Muscle of leg (tissue), 11 donors: ENCODE results near the gene CDH13. TPM values are rescaled to one million over a fixed set of nuclear protein-coding genes. Genes with fewer than 3 reads are reported as not detected.

Experiments used
- DNase-seq: peaks from one replicate; pipeline ENCODE4 v3.0.0; 2013
- H3K27ac ChIP-seq: one replicate; pipeline ENCODE4 v1.5.1; 2013; ENCODE audit warnings: mild to moderate bottlenecking, low read length, control low read depth
- H3K27me3 ChIP-seq: one replicate; pipeline ENCODE4 v1.6.1; 2013; ENCODE audit warnings: low read length; ENCODE audit not compliant: control insufficient read depth, insufficient read depth
- H3K36me3 ChIP-seq: one replicate; pipeline ENCODE4 v1.6.1; 2013; ENCODE audit warnings: low read length; ENCODE audit not compliant: control insufficient read depth, insufficient read depth
- H3K4me1 ChIP-seq: one replicate; pipeline ENCODE4 v1.6.1; 2013; ENCODE audit warnings: low read length; ENCODE audit not compliant: control insufficient read depth, insufficient read depth
- H3K4me3 ChIP-seq: one replicate; pipeline ENCODE4 v1.5.1; 2013; ENCODE audit warnings: low read length, control low read depth
- H3K9me3 ChIP-seq: replicated peaks from 2 replicates; pipeline ENCODE4 v1.6.1; 2013; ENCODE audit warnings: low read depth, low read length; ENCODE audit not compliant: control insufficient read depth
- WGBS: methylation state at CpG from one replicate; pipeline ENCODE4 v1.1.5; 2013; ENCODE audit warnings: missing lambda C conversion rate; ENCODE audit not compliant: insufficient coverage; 5-methylcytosine and 5-hydroxymethylcytosine counted together
- polyA plus RNA-seq, 8 donors: library from polyadenylated mRNA; unstranded; fragments of 120-200 nt; gene quantifications; one replicate each; pipeline versions ENCODE4 v1.2.1 to v1.2.3, GENCODE V29; 2013; ENCODE audit warnings: inconsistent platforms in 1 of 8, low replicate concordance in 1 of 8; ENCODE audit not compliant: insufficient read length in 8 of 8, insufficient read depth in 1 of 8
- total RNA-seq: library from RNA; stranded (reverse); fragments of 120-200 nt; gene quantifications from one replicate; pipeline ENCODE4 v1.2.4, GENCODE V29; 2013

Gene CDH13
- total and polyA plus RNA-seq, 9 donors = 30.5 to 55.7 (median 47.9) TPM

GRCh38 chr16:83615953-83616350 is 989.2 kb downstream of the CDH13 start:
- no peaks in the 10 kb centered on the region for H3K36me3 ChIP-seq
- DNase-seq = no peak
- no peaks in the 10 kb centered on the region for H3K9me3 ChIP-seq
- no peak overlapping the region for H3K4me3 ChIP-seq
- H3K4me1 ChIP-seq = peaks cover 5% of the 10 kb centered on the region
- WGBS = no CpG with 5 or more reads among the region's 8 CpGs
- no peak overlapping the region for H3K27ac ChIP-seq
- no peaks in the 10 kb centered on the region for H3K27me3 ChIP-seq

GRCh38 chr16:83619381-83620150 is 992.8 kb downstream of the CDH13 start:
- Histone ChIP-seq H3K27ac (no peak overlapping the region), H3K36me3 (no peaks in the 10 kb centered on the region), H3K4me1 (peaks cover 5% of the 10 kb centered on the region), H3K9me3 (no peaks in the 10 kb centered on the region), H3K27me3 (no peaks in the 10 kb centered on the region), H3K4me3 (no peak overlapping the region)
- 43% methylated on average over 9 of the region's 12 CpGs for WGBS
- peak; percentile 5 for DNase-seq

- no peaks in the 10 kb centered on the region for H3K36me3 ChIP-seq
- no peaks in the 10 kb centered on the region for H3K27me3 ChIP-seq
- DNase-seq = no peak
- no peak overlapping the region for H3K27ac ChIP-seq
- no CpG with 5 or more reads among the region's 7 CpGs for WGBS
- peaks cover 5% of the 10 kb centered on the region for H3K4me1 ChIP-seq
- H3K4me3 ChIP-seq = no peak overlapping the region
- H3K9me3 ChIP-seq = no peaks in the 10 kb centered on the region
Measured at GRCh38 chr16:83622010-83622409, 995.2 kb downstream of the CDH13 start.

- WGBS = 41% methylated on average over 16 of the region's 17 CpGs
Measured at GRCh38 chr16:83623091-83623730, 996.4 kb downstream of the CDH13 start.

GRCh38 chr16:83623892-83624291 is 997.1 kb downstream of the CDH13 start:
- Histone ChIP-seq H3K27ac (no peak overlapping the region), H3K4me1 (peaks cover 5% of the 10 kb centered on the region), H3K4me3 (no peak overlapping the region), H3K27me3 (no peaks in the 10 kb centered on the region), H3K9me3 (no peaks in the 10 kb centered on the region), H3K36me3 (no peaks in the 10 kb centered on the region)
- no peak for DNase-seq
- WGBS = 45% methylated on average over 6 of the region's 6 CpGs

More at GRCh38 chr16:83623091-83623730, 996.4 kb downstream of the CDH13 start:
- Histone ChIP-seq H3K36me3 (no peaks in the 10 kb centered on the region), H3K4me3 (no peak overlapping the region), H3K27me3 (no peaks in the 10 kb centered on the region), H3K4me1 (peaks cover 5% of the 10 kb centered on the region), H3K9me3 (no peaks in the 10 kb centered on the region), H3K27ac (no peak overlapping the region)
- no peak for DNase-seq

GRCh38 chr16:83624429-83625120 is 997.8 kb downstream of the CDH13 start:
- Histone ChIP-seq H3K27me3 (no peaks in the 10 kb centered on the region), H3K36me3 (no peaks in the 10 kb centered on the region), H3K27ac (no peak overlapping the region), H3K4me3 (no peak overlapping the region), H3K9me3 (no peaks in the 10 kb centered on the region), H3K4me1 (peaks cover 2% of the 10 kb centered on the region)
- 70% methylated on average over 3 of the region's 11 CpGs for WGBS
- no peak for DNase-seq

GRCh38 chr16:83626204-83626603 is 999.4 kb downstream of the CDH13 start:
- Histone ChIP-seq H3K27ac (no peak overlapping the region), H3K4me1 (no peaks in the 10 kb centered on the region), H3K9me3 (no peaks in the 10 kb centered on the region), H3K36me3 (no peaks in the 10 kb centered on the region), H3K4me3 (no peak overlapping the region), H3K27me3 (no peaks in the 10 kb centered on the region)
- no peak for DNase-seq
- 92% methylated on average over 13 of the region's 13 CpGs for WGBS

- H3K27me3 ChIP-seq = no peaks in the 10 kb centered on the region
- WGBS = 89% methylated on average over 11 of the region's 13 CpGs
- no peak for DNase-seq
- no peaks in the 10 kb centered on the region for H3K36me3 ChIP-seq
- no peak overlapping the region for H3K4me3 ChIP-seq
- no peaks in the 10 kb centered on the region for H3K9me3 ChIP-seq
- H3K4me1 ChIP-seq = no peaks in the 10 kb centered on the region
- H3K27ac ChIP-seq = no peak overlapping the region
Measured at GRCh38 chr16:83626676-83627075, 999.9 kb downstream of the CDH13 start.

GRCh38 chr16:83627996-83628395 is 1001.2 kb downstream of the CDH13 start:
- Histone ChIP-seq H3K9me3 (no peaks in the 10 kb centered on the region), H3K36me3 (no peaks in the 10 kb centered on the region), H3K4me3 (no peak overlapping the region), H3K27ac (no peak overlapping the region), H3K4me1 (no peaks in the 10 kb centered on the region), H3K27me3 (no peaks in the 10 kb centered on the region)
- WGBS = 90% methylated on average over 7 of the region's 7 CpGs
- no peak for DNase-seq

- no peaks in the 10 kb centered on the region for H3K36me3 ChIP-seq
- no peak overlapping the region for H3K4me3 ChIP-seq
- no peaks in the 10 kb centered on the region for H3K9me3 ChIP-seq
- 28% methylated on average over 3 of the region's 3 CpGs for WGBS
- H3K27ac ChIP-seq = no peak overlapping the region
- H3K27me3 ChIP-seq = no peaks in the 10 kb centered on the region
- no peaks in the 10 kb centered on the region for H3K4me1 ChIP-seq
- DNase-seq = peak; percentile 13
Measured at GRCh38 chr16:83629426-83629825, 1002.7 kb downstream of the CDH13 start.
